B cell (primary cell): Measurements from ENCODE around the gene FAM216B. TPM values are rescaled to one million over a fixed set of nuclear protein-coding genes. Genes with fewer than 3 reads are reported as not detected.

Experiments used
- ATAC-seq: fragments of 200-7000 bp; cut with Tn5 transposase; one replicate; pipeline ENCODE4 v1.10.0; 2021; ENCODE audit warnings: low read depth, mild to moderate bottlenecking, moderate number of reproducible peaks, moderate library complexity
- CTCF ChIA-PET: fragments of 350-600 bp; sonication (Branson Sonifier 250); formaldehyde crosslinking; loops from one replicate; lab custom pipeline; 2021; ENCODE audit warnings: antibody characterized with exemption, inconsistent platforms; lab: Charles Lee
- POLR2A ChIA-PET: fragments of 350-600 bp; sonication (Branson Sonifier 250); formaldehyde crosslinking; loops from one replicate; lab custom pipeline; 2021; ENCODE audit warnings: antibody characterized with exemption; lab: Charles Lee
- DNase-seq: peaks from one replicate; pipeline ENCODE4 v3.0.0; 2013
- H2AFZ ChIP-seq: 2 replicates; pipeline ENCODE4 v1.6.1; 2012; ENCODE audit warnings: mild to moderate bottlenecking, low read depth, low read length; ENCODE audit not compliant: insufficient read depth, poor library complexity, severe bottlenecking
- H3K27ac ChIP-seq, 2 donors: 1 replicate in 1 of 2; 2 replicates in 1 of 2; pipeline ENCODE4 v1.5.1; 2012 to 2013; ENCODE audit warnings: low read length in 2 of 2, mild to moderate bottlenecking in 2 of 2, moderate library complexity in 1 of 2
- H3K27me3 ChIP-seq, 4 experiments: fragments of 200-600 bp in 1 of 4; sonication (generic) in 1 of 4; replicated peaks in 1 of 4; 1 replicate in 2 of 4; 2 replicates in 2 of 4; pipeline versions ENCODE4 v1.6.1 to v1.7.0; 2013 to 2016; ENCODE audit warnings: low read length in 3 of 4, mild to moderate bottlenecking in 2 of 4, mixed read lengths in 1 of 4, moderate library complexity in 1 of 4; ENCODE audit not compliant: insufficient read depth in 4 of 4, control insufficient read depth in 3 of 4; ENCODE audit errors: control extremely low read depth in 1 of 4
- H3K36me3 ChIP-seq, 2 experiments: replicated peaks in 1 of 2; 1 replicate in 1 of 2; 2 replicates in 1 of 2; pipeline versions ENCODE4 v1.6.1 to v1.7.1; 2013; ENCODE audit warnings: low read length in 1 of 2; ENCODE audit not compliant: insufficient read depth in 2 of 2, control insufficient read depth in 1 of 2; ENCODE audit errors: control extremely low read depth in 1 of 2, extremely low read depth in 1 of 2
- H3K4me1 ChIP-seq, 2 donors: fragments of 200-600 bp in 1 of 2; sonication (generic) in 1 of 2; 1 replicate in 1 of 2; 2 replicates in 1 of 2; pipeline versions ENCODE4 v1.5.1 to v1.6.1; 2013 to 2017; ENCODE audit warnings: low read length in 2 of 2; ENCODE audit not compliant: control insufficient read depth in 2 of 2, insufficient read depth in 2 of 2
- H3K4me2 ChIP-seq: replicated peaks from 2 replicates; pipeline ENCODE3; 2012; ENCODE audit warnings: mild to moderate bottlenecking, low read depth, low read length; ENCODE audit not compliant: poor library complexity, severe bottlenecking
- H3K4me3 ChIP-seq, 5 experiments: fragments of 200-600 bp in 1 of 5; sonication (generic) in 1 of 5; 1 replicate in 3 of 5; 2 replicates in 2 of 5; pipeline versions ENCODE4 v1.5.1 to v1.7.0; 2011 to 2016; ENCODE audit warnings: low read length in 4 of 5, mild to moderate bottlenecking in 4 of 5, low read depth in 2 of 5, control low read depth in 1 of 5, moderate library complexity in 1 of 5; ENCODE audit not compliant: insufficient read depth in 1 of 5; ENCODE audit errors: control extremely low read depth in 1 of 5, extremely low read depth in 1 of 5
- H3K79me2 ChIP-seq: fragments of 200-600 bp; sonication (generic); one replicate; pipeline ENCODE4 v1.6.0; 2016; ENCODE audit warnings: low read length; ENCODE audit not compliant: control insufficient read depth, insufficient read depth
- H3K9ac ChIP-seq: fragments of 200-600 bp; sonication (generic); 2 replicates; pipeline ENCODE4 v1.6.1; 2017; ENCODE audit warnings: mild to moderate bottlenecking, low read length, moderate library complexity
- H3K9me3 ChIP-seq, 3 donors: one replicate each; pipeline versions ENCODE4 v1.6.1 to v1.7.1; 2013; ENCODE audit warnings: low read length in 2 of 3; ENCODE audit not compliant: control insufficient read depth in 2 of 3, insufficient read depth in 1 of 3; ENCODE audit errors: control extremely low read depth in 1 of 3
- H4K20me1 ChIP-seq: 2 replicates; pipeline ENCODE4 v1.6.0; 2012; ENCODE audit warnings: mild to moderate bottlenecking, low read length; ENCODE audit not compliant: insufficient read depth, control insufficient read depth, poor library complexity, severe bottlenecking
- H3K27ac Mint-ChIP-seq: one replicate; pipeline ENCODE4 v1.8.0; 2021; ENCODE audit warnings: mixed read lengths
- H3K27me3 Mint-ChIP-seq: one replicate; pipeline ENCODE4 v1.8.0; 2021; ENCODE audit warnings: mixed read lengths
- H3K4me1 Mint-ChIP-seq: one replicate; pipeline ENCODE4 v1.8.0; 2021; ENCODE audit warnings: mixed read lengths
- H3K4me3 Mint-ChIP-seq: one replicate; pipeline ENCODE4 v1.8.0; 2021; ENCODE audit warnings: mixed read lengths
- H3K9me3 Mint-ChIP-seq: one replicate; pipeline ENCODE4 v1.8.0; 2022; ENCODE audit warnings: mixed read lengths; ENCODE audit not compliant: insufficient read depth
- EZH2 ChIP-seq: IDR thresholded peaks from 2 replicates; pipeline ENCODE4 v1.6.1; 2012; ENCODE audit warnings: borderline replicate concordance, low read depth, mild to moderate bottlenecking, moderate library complexity, low read length; ENCODE audit not compliant: insufficient read depth, poor library complexity, severe bottlenecking
- WGBS: methylation state at CpG from one replicate; pipeline ENCODE4 v1.1.5; 2013; ENCODE audit warnings: missing lambda C conversion rate; ENCODE audit not compliant: insufficient coverage; 5-methylcytosine and 5-hydroxymethylcytosine counted together
- intact Hi-C: fragments of 100-400 bp; cut with micrococcal nuclease; formaldehyde crosslinking; loops from one replicate; pipeline ENCODE4 v1.10.0; 2022
- polyA plus RNA-seq: library from polyadenylated mRNA; depleted of rRNA; stranded (reverse); fragments of >200 nt; gene quantifications from 2 replicates; pipeline ENCODE4 v1.2.3, GENCODE V29; 2012
- total RNA-seq, 2 donors: library from RNA; stranded (reverse); fragments of 120-200 nt in 1 of 2; gene quantifications; 1 replicate in 1 of 2; 2 replicates in 1 of 2; pipeline versions ENCODE4 v1.2.3 to v1.2.4, GENCODE V29; 2013 to 2022
- TF ChIP-seq, protein P1 (sequence below): fragments of 200-600 bp; IDR thresholded peaks from one replicate; pipeline ENCODE4 v1.8.0; 2022; ENCODE audit warnings: antibody characterized with exemption, mild to moderate bottlenecking

The FAM216B gene
- total and polyA plus RNA-seq, 2 donors (not counting 1 experiment from before 2014, with no cell fraction given), result not detected

DNA sequence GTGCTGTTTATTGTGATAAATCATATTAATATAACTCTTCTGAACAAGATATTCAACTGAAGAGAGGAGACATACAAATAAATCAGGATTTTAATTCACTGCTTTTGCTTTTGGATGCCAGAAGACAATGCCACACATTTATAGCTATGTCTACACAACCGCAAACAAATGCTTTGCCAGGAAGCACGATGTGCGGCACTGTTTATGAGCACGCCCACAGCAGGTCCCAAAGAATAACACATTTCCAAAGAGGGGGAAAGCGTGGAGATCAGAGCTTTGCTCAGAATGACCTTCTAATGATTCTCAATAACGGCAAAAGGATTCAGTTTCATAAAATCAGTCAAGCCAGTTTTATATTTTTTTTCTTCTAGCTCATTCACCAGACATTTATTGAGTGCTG, 16.7 kb downstream of the FAM216B start:
- Mint-ChIP-seq H3K4me3 (no peak overlapping the region), H3K27ac (no peak overlapping the region), H3K4me1 (no peaks in the 10 kb centered on the region), H3K9me3 (peaks cover 2% of the 10 kb centered on the region), H3K27me3 (peaks cover 16% of the 10 kb centered on the region)
- no peak for ATAC-seq
- POLR2A ChIA-PET, result no interaction called here
- H3K9me3 ChIP-seq, result peaks cover 0 to 4% (median 3%) of the 10 kb centered on the region in 3 donors
- TF ChIP-seq, protein P1, sequence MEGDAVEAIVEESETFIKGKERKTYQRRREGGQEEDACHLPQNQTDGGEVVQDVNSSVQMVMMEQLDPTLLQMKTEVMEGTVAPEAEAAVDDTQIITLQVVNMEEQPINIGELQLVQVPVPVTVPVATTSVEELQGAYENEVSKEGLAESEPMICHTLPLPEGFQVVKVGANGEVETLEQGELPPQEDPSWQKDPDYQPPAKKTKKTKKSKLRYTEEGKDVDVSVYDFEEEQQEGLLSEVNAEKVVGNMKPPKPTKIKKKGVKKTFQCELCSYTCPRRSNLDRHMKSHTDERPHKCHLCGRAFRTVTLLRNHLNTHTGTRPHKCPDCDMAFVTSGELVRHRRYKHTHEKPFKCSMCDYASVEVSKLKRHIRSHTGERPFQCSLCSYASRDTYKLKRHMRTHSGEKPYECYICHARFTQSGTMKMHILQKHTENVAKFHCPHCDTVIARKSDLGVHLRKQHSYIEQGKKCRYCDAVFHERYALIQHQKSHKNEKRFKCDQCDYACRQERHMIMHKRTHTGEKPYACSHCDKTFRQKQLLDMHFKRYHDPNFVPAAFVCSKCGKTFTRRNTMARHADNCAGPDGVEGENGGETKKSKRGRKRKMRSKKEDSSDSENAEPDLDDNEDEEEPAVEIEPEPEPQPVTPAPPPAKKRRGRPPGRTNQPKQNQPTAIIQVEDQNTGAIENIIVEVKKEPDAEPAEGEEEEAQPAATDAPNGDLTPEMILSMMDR, result no peak
- no peak for TF ChIP-seq EZH2
- intact Hi-C loops, result no loop called here
- H3K4me1 ChIP-seq, result no peaks in the 10 kb centered on the region
- no peaks in the 10 kb centered on the region for H3K36me3 ChIP-seq
- no peaks in the 10 kb centered on the region for H3K27me3 ChIP-seq
- no peak overlapping the region for H3K4me3 ChIP-seq
- WGBS, result 100% methylated on average over 1 of the region's 6 CpGs
- H3K4me2 ChIP-seq, result no peak overlapping the region
- CTCF ChIA-PET, result no interaction called here
- no peak overlapping the region for H2AFZ ChIP-seq
- H3K27ac ChIP-seq, result no peak overlapping the region
- no peak for DNase-seq
- no peaks in the 10 kb centered on the region for H3K79me2 ChIP-seq
- H4K20me1 ChIP-seq, result no peaks in the 10 kb centered on the region
- H3K9ac ChIP-seq, result no peak overlapping the region

DNA sequence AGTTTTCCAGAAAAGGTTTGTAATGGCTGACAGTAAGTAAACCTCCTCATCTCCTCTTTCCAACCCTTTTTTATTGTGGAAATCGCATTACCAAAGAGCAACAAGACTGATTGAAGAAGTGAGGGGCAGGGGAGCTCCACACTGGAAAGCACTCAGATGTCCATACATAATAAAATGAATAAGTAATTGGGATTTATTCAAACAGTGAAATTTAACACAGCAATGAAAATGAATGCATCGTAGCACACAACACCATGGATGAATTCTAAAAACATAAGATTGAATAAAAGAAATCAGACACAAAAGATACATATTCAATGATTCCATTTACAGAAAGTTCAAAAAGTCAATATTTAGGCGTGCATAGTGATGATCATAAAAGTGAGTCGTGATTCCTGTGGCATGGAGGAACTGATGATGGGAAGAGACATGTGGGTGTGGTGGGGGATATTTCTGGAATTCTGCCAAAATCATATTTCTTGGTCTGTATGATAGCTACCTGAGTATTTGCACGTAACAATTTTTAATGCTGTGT, 18.8 kb downstream of the FAM216B start:
- Histone ChIP-seq H3K4me2 (no peak overlapping the region), H3K9ac (no peak overlapping the region), H3K36me3 (no peaks in the 10 kb centered on the region), H3K9me3 (no peaks in the 10 kb centered on the region), H4K20me1 (no peaks in the 10 kb centered on the region), H2AFZ (no peak overlapping the region), H3K27ac (no peak overlapping the region), H3K79me2 (no peaks in the 10 kb centered on the region), H3K4me1 (no peaks in the 10 kb centered on the region), H3K27me3 (no peaks in the 10 kb centered on the region), H3K4me3 (no peak overlapping the region)
- no peak for DNase-seq
- TF ChIP-seq, protein P1, result no peak
- no peak for TF ChIP-seq EZH2
- Mint-ChIP-seq H3K4me1 (no peaks in the 10 kb centered on the region), H3K27me3 (peaks cover 12% of the 10 kb centered on the region), H3K9me3 (peaks cover 2% of the 10 kb centered on the region), H3K4me3 (no peak overlapping the region), H3K27ac (no peak overlapping the region)
- intact Hi-C loops, result no loop called here
- ChIA-PET POLR2A (no interaction called here), CTCF (no interaction called here)
- WGBS, result 57% methylated on average over 1 of the region's 5 CpGs
- no peak for ATAC-seq
